HCT116 (cell line): Measurements from ENCODE around the gene SALL3. TPM values are rescaled to one million over a fixed set of nuclear protein-coding genes. Genes with fewer than 3 reads are reported as not detected.

Source experiments
- ATAC-seq: fragments of 200-7000 bp; cut with Tn5 transposase; 2 replicates; pipeline ENCODE4 v1.9.1; 2020; ENCODE audit warnings: mild to moderate bottlenecking, moderate library complexity
- BruUV-seq: library from RNA; stranded (reverse); fragments of 400-500 nt; replicated peaks from 2 replicates; lab custom pipeline; 2021; lab: Mats Ljungman, UMichigan
- CTCF ChIA-PET: fragments of 300-600 bp; sonication (Branson Sonifier 250); formaldehyde crosslinking; loops from one replicate; lab custom pipeline; 2021; ENCODE audit warnings: antibody characterized with exemption; lab: Charles Lee
- POLR2A ChIA-PET: fragments of 300-600, 350-600 bp; sonication (Branson Sonifier 250); formaldehyde crosslinking; loops from one replicate; lab custom pipeline; 2021; ENCODE audit warnings: antibody characterized with exemption; lab: Charles Lee
- RAD21 ChIA-PET, 2 experiments: fragments of 300-600 bp; sonication (Branson Sonifier 250); formaldehyde crosslinking; loops; one replicate each; lab custom pipeline; 2023; ENCODE audit warnings: low total read pairs in 2 of 2; ENCODE audit not compliant: uncharacterized antibody in 2 of 2, unreplicated experiment in 2 of 2, low non-redundant PET in 1 of 2; lab: Charles Lee
- DNase-seq: peaks from one replicate; pipeline ENCODE4 v3.0.0-alpha.2; 2010; ENCODE audit warnings: low read depth, low spot score
- H2AFZ ChIP-seq: fragments of 200-600 bp; shearing (Covaris generic), sonication (generic); 2 replicates; pipeline ENCODE4 v1.6.1; 2017; ENCODE audit warnings: low read depth, mixed run types, mixed read lengths, antibody characterized with exemption, low read length; ENCODE audit not compliant: poor library complexity, severe bottlenecking
- H3K27ac ChIP-seq: 2 replicates; pipeline ENCODE4 v1.5.1; 2012; ENCODE audit warnings: low read depth, low read length
- H3K27me3 ChIP-seq: fragments of 200-600 bp; sonication (generic); 2 replicates; pipeline ENCODE4 v1.6.1; 2016; ENCODE audit warnings: mixed run types, low read length, mixed read lengths; ENCODE audit not compliant: insufficient read depth
- H3K36me3 ChIP-seq, 2 experiments: fragments of 200-500 bp in 1 of 2; fragments of 200-600 bp in 1 of 2; sonication (Bioruptor generic) in 1 of 2; sonication (generic) in 1 of 2; 2 replicates each; pipeline versions ENCODE4 v1.5.1 to v1.6.1; 2014 to 2016; ENCODE audit warnings: low read length in 2 of 2, inconsistent platforms in 1 of 2, mixed read lengths in 1 of 2, mixed run types in 1 of 2; ENCODE audit not compliant: insufficient read depth in 2 of 2, control insufficient read depth in 1 of 2
- H3K4me1 ChIP-seq, 2 experiments: fragments of 200-600 bp in 1 of 2; sonication (generic) in 1 of 2; 2 replicates each; pipeline versions ENCODE4 v1.5.1 to v1.6.1; 2012 to 2017; ENCODE audit warnings: low read length in 2 of 2, inconsistent platforms in 1 of 2, mild to moderate bottlenecking in 1 of 2, mixed read lengths in 1 of 2, mixed run types in 1 of 2, moderate library complexity in 1 of 2; ENCODE audit not compliant: insufficient read depth in 2 of 2, control insufficient read depth in 1 of 2
- H3K4me2 ChIP-seq: fragments of 200-600 bp; sonication (generic); 2 replicates; pipeline ENCODE4 v1.6.1; 2017; ENCODE audit warnings: mixed run types, low read length, mixed read lengths
- H3K4me3 ChIP-seq, 2 experiments: fragments of 200-600 bp in 1 of 2; sonication (generic) in 1 of 2; replicated peaks in 1 of 2; 2 replicates each; pipeline ENCODE4 v1.5.1; 2011 to 2016; ENCODE audit warnings: low read length in 2 of 2, control low read depth in 1 of 2, low read depth in 1 of 2, mild to moderate bottlenecking in 1 of 2, mixed read lengths in 1 of 2, mixed run types in 1 of 2
- H3K79me2 ChIP-seq: fragments of 200-600 bp; sonication (generic); 2 replicates; pipeline ENCODE4 v1.6.1; 2017; ENCODE audit warnings: mild to moderate bottlenecking, mixed run types, low read length, moderate library complexity, mixed read lengths; ENCODE audit not compliant: insufficient read depth
- H3K9ac ChIP-seq: fragments of 200-600 bp; sonication (generic); 2 replicates; pipeline ENCODE4 v1.6.1; 2016; ENCODE audit warnings: low read length, mixed read lengths
- H3K9me2 ChIP-seq: fragments of 200-600 bp; sonication (generic), shearing (Covaris generic); 2 replicates; pipeline ENCODE4 v1.6.1; 2017; ENCODE audit warnings: mixed run types, mild to moderate bottlenecking, moderate library complexity; ENCODE audit not compliant: insufficient read depth
- H3K9me3 ChIP-seq, 2 experiments: fragments of 200-500 bp in 1 of 2; fragments of 200-600 bp in 1 of 2; sonication (Bioruptor generic) in 1 of 2; sonication (generic) in 1 of 2; 2 replicates each; pipeline ENCODE4 v1.6.1; 2014 to 2017; ENCODE audit warnings: low read length in 2 of 2, mixed read lengths in 2 of 2, inconsistent platforms in 1 of 2, low read depth in 1 of 2, mild to moderate bottlenecking in 1 of 2, mixed run types in 1 of 2, moderate library complexity in 1 of 2; ENCODE audit not compliant: control insufficient read depth in 1 of 2, insufficient read depth in 1 of 2
- H4K20me1 ChIP-seq: fragments of 200-600 bp; sonication (generic), shearing (Covaris generic); 2 replicates; pipeline ENCODE4 v1.6.1; 2017; ENCODE audit warnings: mixed run types, mild to moderate bottlenecking, moderate library complexity; ENCODE audit not compliant: insufficient read depth
- CBX3 ChIP-seq: IDR thresholded peaks from 2 replicates; pipeline ENCODE4 v1.6.1; 2012; ENCODE audit warnings: low read depth
- EGR1 ChIP-seq: IDR thresholded peaks from 2 replicates; pipeline ENCODE4 v1.6.1; 2012; ENCODE audit warnings: low read depth
- EZH2 ChIP-seq: fragments of 200-600 bp; sonication (generic); IDR thresholded peaks from 2 replicates; pipeline ENCODE4 v1.6.1; 2017; ENCODE audit warnings: antibody characterized with exemption, mixed run types
- EZH2phosphoT487 ChIP-seq: fragments of 200-600 bp; IDR thresholded peaks from 2 replicates; pipeline ENCODE4 v1.6.1; 2018; ENCODE audit warnings: antibody characterized with exemption, borderline replicate concordance
- FOSL1 ChIP-seq: IDR thresholded peaks from 2 replicates; pipeline ENCODE4 v1.6.1; 2012; ENCODE audit warnings: low read depth
- JUND ChIP-seq: IDR thresholded peaks from 2 replicates; pipeline ENCODE4 v1.6.1; 2012
- POLR2A ChIP-seq: IDR thresholded peaks from 2 replicates; pipeline ENCODE4 v1.7.0; 2011; ENCODE audit warnings: borderline replicate concordance; ENCODE audit not compliant: insufficient read depth, insufficient read length; ENCODE audit errors: extremely low read depth
- POLR2AphosphoS5 ChIP-seq: IDR thresholded peaks from 2 replicates; pipeline ENCODE4 v1.6.1; 2011; ENCODE audit warnings: mild to moderate bottlenecking, low read depth, low read length, moderate library complexity
- RAD21 ChIP-seq: IDR thresholded peaks from 2 replicates; pipeline ENCODE4 v1.6.1; 2012; ENCODE audit warnings: low read depth, mild to moderate bottlenecking
- SIN3A ChIP-seq: IDR thresholded peaks from 2 replicates; pipeline ENCODE4 v1.6.1; 2012; ENCODE audit warnings: low read depth
- SRF ChIP-seq: IDR thresholded peaks from 2 replicates; pipeline ENCODE4 v1.6.1; 2012; ENCODE audit warnings: low read depth
- TCF7L2 ChIP-seq: IDR thresholded peaks from 2 replicates; pipeline ENCODE4 v1.7.0; 2011; ENCODE audit warnings: borderline replicate concordance, inconsistent platforms; ENCODE audit not compliant: insufficient read depth, insufficient read length; ENCODE audit errors: extremely low read depth
- YY1 ChIP-seq: IDR thresholded peaks from 2 replicates; pipeline ENCODE4 v1.6.1; 2011; ENCODE audit warnings: low read length, low read depth, moderate library complexity, mild to moderate bottlenecking; ENCODE audit not compliant: insufficient replicate concordance; ENCODE audit errors: extremely low read depth
- ZFX ChIP-seq: fragments of 450-650 bp; IDR thresholded peaks from 2 replicates; pipeline ENCODE4 v1.6.1; 2017
- intact Hi-C: fragments of 100-400 bp; cut with micrococcal nuclease; formaldehyde crosslinking; loops from 2 replicates; pipeline ENCODE4 v1.10.0; 2022
- total RNA-seq: library from RNA; stranded (reverse); gene quantifications from one replicate; pipeline ENCODE4 v1.2.1, GENCODE V29; 2021; ENCODE audit not compliant: unreplicated experiment
- TF ChIP-seq, protein P1 (sequence below): IDR thresholded peaks from 2 replicates; pipeline ENCODE4 v1.6.1; 2012
- TF ChIP-seq, protein P2 (sequence below): IDR thresholded peaks from 2 replicates; pipeline ENCODE4 v1.6.1; 2012
- TF ChIP-seq, protein P3 (sequence below): IDR thresholded peaks from 2 replicates; pipeline ENCODE4 v1.6.1; 2011; ENCODE audit warnings: mild to moderate bottlenecking, low read length, moderate library complexity; ENCODE audit not compliant: insufficient replicate concordance; ENCODE audit errors: extremely low read depth

The SALL3 gene
- total RNA-seq, 1 experiment from 2014 or later: not detected

DNA sequence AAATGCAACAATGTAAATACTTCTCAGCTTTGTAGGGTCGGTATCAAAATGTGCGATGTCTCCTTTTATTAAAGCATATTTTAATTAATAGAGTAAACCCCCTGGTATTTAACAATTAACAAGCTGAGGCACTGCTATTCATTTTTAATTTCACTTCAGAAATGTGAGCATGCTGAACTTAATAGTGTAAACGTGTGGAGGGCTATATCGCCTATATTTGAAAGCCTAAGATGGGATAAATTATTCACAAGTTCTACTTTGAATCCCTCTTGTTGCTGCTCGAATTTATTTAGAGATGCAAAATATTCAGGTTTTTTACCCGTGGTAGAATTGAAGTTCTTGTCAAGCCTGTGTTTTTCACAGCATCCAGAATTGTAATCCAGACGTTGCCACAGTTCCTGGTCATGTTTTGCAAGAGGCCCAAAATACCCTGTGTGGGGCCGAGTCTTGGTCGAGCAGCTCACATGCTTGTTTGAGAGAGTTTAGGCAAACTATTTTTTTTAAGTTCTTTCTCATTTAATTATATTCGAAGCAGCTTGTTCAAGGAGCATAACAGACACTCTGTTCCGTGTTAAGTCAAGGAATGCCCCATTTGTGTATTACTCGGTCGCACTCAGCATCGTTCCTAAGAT is 2.5 kb downstream of the SALL3 start:
- Histone ChIP-seq H3K27ac (no peak overlapping the region), H3K4me3 (no peak overlapping the region), H3K9me2 (no peaks in the 10 kb centered on the region), H2AFZ (no peak overlapping the region), H3K9me3 (no peaks in the 10 kb centered on the region), H3K4me1 (no peaks in the 10 kb centered on the region), H3K4me2 (no peak overlapping the region), H3K36me3 (no peaks in the 10 kb centered on the region), H4K20me1 (no peaks in the 10 kb centered on the region), H3K9ac (no peak overlapping the region), H3K27me3 (peaks cover 8% of the 10 kb centered on the region; the same call in 1 of the 2 replicates), H3K79me2 (no peaks in the 10 kb centered on the region)
- ChIA-PET POLR2A (no interaction called here), RAD21 (no interaction called here), CTCF (interaction anchor here (1.3 kb wide), 1 partner anchor 107 kb away, joined by 5 read pairs; no protein-coding TSS in a partner anchor)
- TF ChIP-seq CBX3 (no peak), SRF (no peak), POLR2A (no peak), EZH2 (no peak)
- TF ChIP-seq, protein P1, sequence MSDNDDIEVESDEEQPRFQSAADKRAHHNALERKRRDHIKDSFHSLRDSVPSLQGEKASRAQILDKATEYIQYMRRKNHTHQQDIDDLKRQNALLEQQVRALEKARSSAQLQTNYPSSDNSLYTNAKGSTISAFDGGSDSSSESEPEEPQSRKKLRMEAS: no peak
- intact Hi-C loops: loop anchor here (10.0 kb wide), 1 partner anchor 1977 kb away; no protein-coding TSS in a partner anchor
- no TSS peak for BruUV-seq
- DNase-seq (no peak), ATAC-seq (no peak)

DNA sequence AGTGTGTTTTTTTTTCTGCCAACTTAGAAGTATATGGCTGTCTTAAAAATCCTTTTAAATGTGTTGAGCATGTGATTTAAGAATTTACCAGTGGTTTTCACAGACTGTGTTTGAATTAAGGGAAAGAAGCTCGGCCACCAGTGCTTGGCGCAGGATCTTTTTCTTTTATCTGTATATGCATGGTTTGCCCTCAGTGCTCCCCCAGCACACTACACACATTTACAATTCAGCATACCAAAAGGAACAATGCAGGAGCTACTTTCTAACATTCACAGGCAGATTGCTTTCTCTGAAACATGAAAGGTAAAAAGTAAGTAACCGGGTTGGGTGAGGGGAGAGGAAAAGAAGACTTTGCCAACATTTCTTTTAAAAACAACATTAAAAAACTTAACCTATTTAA is 3.9 kb downstream of the SALL3 start:
- no peak overlapping the region for H3K4me2 ChIP-seq
- peaks cover 15% of the 10 kb centered on the region for H3K27me3 ChIP-seq
- ATAC-seq (no peak), DNase-seq (no peak)
- no TSS peak for BruUV-seq
- no peak overlapping the region for H3K27ac ChIP-seq
- no peaks in the 10 kb centered on the region for H4K20me1 ChIP-seq
- H3K9me3 ChIP-seq: no peaks in the 10 kb centered on the region
- H3K36me3 ChIP-seq: no peaks in the 10 kb centered on the region
- H3K4me3 ChIP-seq: no peak overlapping the region
- H3K4me1 ChIP-seq: no peaks in the 10 kb centered on the region
- intact Hi-C loops: loop anchor here (10.0 kb wide), 1 partner anchor 1979 kb away; no protein-coding TSS in a partner anchor
- TF ChIP-seq POLR2AphosphoS5: no peak
- no peak for TF ChIP-seq ZFX
- no peak for TF ChIP-seq TCF7L2
- no peak for TF ChIP-seq EGR1
- TF ChIP-seq, protein P1: no peak
- no peak for TF ChIP-seq SIN3A
- no peak for TF ChIP-seq POLR2A
- TF ChIP-seq JUND: no peak
- no peak for TF ChIP-seq YY1
- TF ChIP-seq EZH2phosphoT487: no peak
- no peak for TF ChIP-seq CBX3
- no peak for TF ChIP-seq SRF
- TF ChIP-seq EZH2: no peak
- TF ChIP-seq, protein P2, sequence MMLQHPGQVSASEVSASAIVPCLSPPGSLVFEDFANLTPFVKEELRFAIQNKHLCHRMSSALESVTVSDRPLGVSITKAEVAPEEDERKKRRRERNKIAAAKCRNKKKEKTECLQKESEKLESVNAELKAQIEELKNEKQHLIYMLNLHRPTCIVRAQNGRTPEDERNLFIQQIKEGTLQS: no peak
- TF ChIP-seq FOSL1: no peak
- no peak for TF ChIP-seq RAD21
- TF ChIP-seq, protein P3, sequence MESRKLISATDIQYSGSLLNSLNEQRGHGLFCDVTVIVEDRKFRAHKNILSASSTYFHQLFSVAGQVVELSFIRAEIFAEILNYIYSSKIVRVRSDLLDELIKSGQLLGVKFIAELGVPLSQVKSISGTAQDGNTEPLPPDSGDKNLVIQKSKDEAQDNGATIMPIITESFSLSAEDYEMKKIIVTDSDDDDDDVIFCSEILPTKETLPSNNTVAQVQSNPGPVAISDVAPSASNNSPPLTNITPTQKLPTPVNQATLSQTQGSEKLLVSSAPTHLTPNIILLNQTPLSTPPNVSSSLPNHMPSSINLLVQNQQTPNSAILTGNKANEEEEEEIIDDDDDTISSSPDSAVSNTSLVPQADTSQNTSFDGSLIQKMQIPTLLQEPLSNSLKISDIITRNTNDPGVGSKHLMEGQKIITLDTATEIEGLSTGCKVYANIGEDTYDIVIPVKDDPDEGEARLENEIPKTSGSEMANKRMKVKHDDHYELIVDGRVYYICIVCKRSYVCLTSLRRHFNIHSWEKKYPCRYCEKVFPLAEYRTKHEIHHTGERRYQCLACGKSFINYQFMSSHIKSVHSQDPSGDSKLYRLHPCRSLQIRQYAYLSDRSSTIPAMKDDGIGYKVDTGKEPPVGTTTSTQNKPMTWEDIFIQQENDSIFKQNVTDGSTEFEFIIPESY: no peak
- TF ChIP-seq, all 23 proteins: peak for 0
- H3K9me2 ChIP-seq: no peaks in the 10 kb centered on the region
- H3K9ac ChIP-seq: no peak overlapping the region
- POLR2A ChIA-PET: no interaction called here
- no peak overlapping the region for H2AFZ ChIP-seq
- no peaks in the 10 kb centered on the region for H3K79me2 ChIP-seq
- CTCF ChIA-PET: interaction anchor here (1.3 kb wide), 1 partner anchor 108 kb away, joined by 5 read pairs; no protein-coding TSS in a partner anchor
- RAD21 ChIA-PET: no interaction called here
